ENCODE measurements around the gene ZC4H2. TPM values are rescaled to one million over a fixed set of nuclear protein-coding genes. Genes with fewer than 3 reads are reported as not detected.

Gene ZC4H2
- total and polyA plus RNA-seq, 2 of the 13 experiments (the other 11 are each of a cell fraction or from before 2014, with no cell fraction given): 6.1 to 12.8 TPM

DNA sequence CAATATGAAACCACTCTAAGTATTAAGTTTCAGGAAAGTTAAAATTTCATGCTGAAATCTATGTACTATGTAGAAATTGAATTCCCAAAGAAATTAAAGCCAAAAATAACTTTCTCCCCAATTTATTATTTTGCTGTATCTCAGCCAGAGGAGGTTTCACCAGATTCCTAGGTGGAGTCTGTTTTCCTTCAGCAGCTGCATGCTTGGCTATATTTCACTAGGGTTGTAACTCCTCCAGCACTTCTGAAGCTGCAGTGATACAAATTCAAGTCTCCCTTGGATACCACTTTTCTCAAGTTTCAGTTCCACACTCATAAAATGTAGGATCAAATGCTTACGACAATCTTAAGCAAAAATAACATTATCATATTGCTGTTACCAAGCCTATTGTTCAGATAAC is 41.2 kb upstream of the ZC4H2 start:
- H3K36me3 ChIP-seq (replicated peaks in 1 of 2; ENCODE audit: control insufficient read depth in 1 of 2, insufficient read depth in 2 of 2, low read length in 2 of 2): no peaks in the 10 kb centered on the region
- in situ Hi-C loops (cut with HindIII; ENCODE audit: extremely low pct_ligation_motif_present, low pct_unique_long_range_greater_than_20kb): no loop called here
- WGBS (ENCODE audit: low lambda C conversion rate): 93% methylated on average over 1 of the region's 1 CpG
- H2AFZ ChIP-seq (ENCODE audit: low read length): no peak overlapping the region
- no peak for FAIRE-seq
- peaks cover 13% of the 10 kb centered on the region for H3K4me1 ChIP-seq (ENCODE audit: insufficient read depth, low read length)
- CTCF ChIA-PET (ENCODE audit: low intra/inter-chr PET ratio, low total read pairs): no interaction called here
- H3K9ac ChIP-seq (ENCODE audit: insufficient read depth, low read depth, low read length): no peak overlapping the region
- no peaks in the 10 kb centered on the region for H4K20me1 ChIP-seq (ENCODE audit: insufficient read depth, low read length)
- intact Hi-C loops (cut with micrococcal nuclease; ENCODE audit: unreplicated experiment): no loop called here
- TF ChIP-seq ZNF124 (CRISPR knock-in tag; IDR thresholded peaks at IDR 0.05): no peak
- TF ChIP-seq, protein P1, sequence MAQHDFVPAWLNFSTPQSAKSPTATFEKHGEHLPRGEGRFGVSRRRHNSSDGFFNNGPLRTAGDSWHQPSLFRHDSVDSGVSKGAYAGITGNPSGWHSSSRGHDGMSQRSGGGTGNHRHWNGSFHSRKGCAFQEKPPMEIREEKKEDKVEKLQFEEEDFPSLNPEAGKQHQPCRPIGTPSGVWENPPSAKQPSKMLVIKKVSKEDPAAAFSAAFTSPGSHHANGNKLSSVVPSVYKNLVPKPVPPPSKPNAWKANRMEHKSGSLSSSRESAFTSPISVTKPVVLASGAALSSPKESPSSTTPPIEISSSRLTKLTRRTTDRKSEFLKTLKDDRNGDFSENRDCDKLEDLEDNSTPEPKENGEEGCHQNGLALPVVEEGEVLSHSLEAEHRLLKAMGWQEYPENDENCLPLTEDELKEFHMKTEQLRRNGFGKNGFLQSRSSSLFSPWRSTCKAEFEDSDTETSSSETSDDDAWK (CRISPR knock-in tag; IDR thresholded peaks at IDR 0.05): no peak
- no peak for TF ChIP-seq ZNF577 (CRISPR knock-in tag; IDR thresholded peaks at IDR 0.05; ENCODE audit: borderline replicate concordance, low read depth)
- no peak for TF ChIP-seq ZNF121 (CRISPR knock-in tag; IDR thresholded peaks at IDR 0.05)
- TF ChIP-seq, protein P2, sequence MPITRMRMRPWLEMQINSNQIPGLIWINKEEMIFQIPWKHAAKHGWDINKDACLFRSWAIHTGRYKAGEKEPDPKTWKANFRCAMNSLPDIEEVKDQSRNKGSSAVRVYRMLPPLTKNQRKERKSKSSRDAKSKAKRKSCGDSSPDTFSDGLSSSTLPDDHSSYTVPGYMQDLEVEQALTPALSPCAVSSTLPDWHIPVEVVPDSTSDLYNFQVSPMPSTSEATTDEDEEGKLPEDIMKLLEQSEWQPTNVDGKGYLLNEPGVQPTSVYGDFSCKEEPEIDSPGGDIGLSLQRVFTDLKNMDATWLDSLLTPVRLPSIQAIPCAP (CRISPR knock-in tag; IDR thresholded peaks at IDR 0.05; ENCODE audit: low read depth): no peak
- TF ChIP-seq, protein P3, sequence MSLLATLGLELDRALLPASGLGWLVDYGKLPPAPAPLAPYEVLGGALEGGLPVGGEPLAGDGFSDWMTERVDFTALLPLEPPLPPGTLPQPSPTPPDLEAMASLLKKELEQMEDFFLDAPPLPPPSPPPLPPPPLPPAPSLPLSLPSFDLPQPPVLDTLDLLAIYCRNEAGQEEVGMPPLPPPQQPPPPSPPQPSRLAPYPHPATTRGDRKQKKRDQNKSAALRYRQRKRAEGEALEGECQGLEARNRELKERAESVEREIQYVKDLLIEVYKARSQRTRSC (CRISPR knock-in tag; IDR thresholded peaks at IDR 0.05; ENCODE audit: low read depth): no peak
- no peak for TF ChIP-seq ELF4 (CRISPR knock-in tag; IDR thresholded peaks at IDR 0.05; ENCODE audit: borderline replicate concordance)
- no peak for TF ChIP-seq ZNF780A (CRISPR knock-in tag; IDR thresholded peaks at IDR 0.05)
- TF ChIP-seq, protein P4, sequence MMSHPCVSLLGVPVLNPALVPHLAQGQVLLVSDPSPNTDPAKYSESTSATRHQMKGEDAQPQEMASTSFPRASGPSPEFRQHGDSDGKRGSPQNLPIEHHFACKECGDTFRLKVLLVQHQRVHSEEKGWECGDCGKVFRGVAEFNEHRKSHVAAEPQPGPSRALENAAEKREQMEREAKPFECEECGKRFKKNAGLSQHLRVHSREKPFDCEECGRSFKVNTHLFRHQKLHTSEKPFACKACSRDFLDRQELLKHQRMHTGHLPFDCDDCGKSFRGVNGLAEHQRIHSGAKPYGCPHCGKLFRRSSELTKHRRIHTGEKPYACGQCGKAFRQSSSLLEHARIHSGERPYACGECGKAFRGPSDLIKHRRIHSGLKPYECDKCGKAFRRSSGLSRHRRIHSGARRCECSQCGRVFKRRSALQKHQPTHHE (CRISPR knock-in tag; IDR thresholded peaks at IDR 0.05; ENCODE audit: borderline replicate concordance): no peak
- TF ChIP-seq, protein P5, sequence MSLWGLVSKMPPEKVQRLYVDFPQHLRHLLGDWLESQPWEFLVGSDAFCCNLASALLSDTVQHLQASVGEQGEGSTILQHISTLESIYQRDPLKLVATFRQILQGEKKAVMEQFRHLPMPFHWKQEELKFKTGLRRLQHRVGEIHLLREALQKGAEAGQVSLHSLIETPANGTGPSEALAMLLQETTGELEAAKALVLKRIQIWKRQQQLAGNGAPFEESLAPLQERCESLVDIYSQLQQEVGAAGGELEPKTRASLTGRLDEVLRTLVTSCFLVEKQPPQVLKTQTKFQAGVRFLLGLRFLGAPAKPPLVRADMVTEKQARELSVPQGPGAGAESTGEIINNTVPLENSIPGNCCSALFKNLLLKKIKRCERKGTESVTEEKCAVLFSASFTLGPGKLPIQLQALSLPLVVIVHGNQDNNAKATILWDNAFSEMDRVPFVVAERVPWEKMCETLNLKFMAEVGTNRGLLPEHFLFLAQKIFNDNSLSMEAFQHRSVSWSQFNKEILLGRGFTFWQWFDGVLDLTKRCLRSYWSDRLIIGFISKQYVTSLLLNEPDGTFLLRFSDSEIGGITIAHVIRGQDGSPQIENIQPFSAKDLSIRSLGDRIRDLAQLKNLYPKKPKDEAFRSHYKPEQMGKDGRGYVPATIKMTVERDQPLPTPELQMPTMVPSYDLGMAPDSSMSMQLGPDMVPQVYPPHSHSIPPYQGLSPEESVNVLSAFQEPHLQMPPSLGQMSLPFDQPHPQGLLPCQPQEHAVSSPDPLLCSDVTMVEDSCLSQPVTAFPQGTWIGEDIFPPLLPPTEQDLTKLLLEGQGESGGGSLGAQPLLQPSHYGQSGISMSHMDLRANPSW (CRISPR knock-in tag; IDR thresholded peaks at IDR 0.05; ENCODE audit: borderline replicate concordance): no peak
- TF ChIP-seq, protein P6, sequence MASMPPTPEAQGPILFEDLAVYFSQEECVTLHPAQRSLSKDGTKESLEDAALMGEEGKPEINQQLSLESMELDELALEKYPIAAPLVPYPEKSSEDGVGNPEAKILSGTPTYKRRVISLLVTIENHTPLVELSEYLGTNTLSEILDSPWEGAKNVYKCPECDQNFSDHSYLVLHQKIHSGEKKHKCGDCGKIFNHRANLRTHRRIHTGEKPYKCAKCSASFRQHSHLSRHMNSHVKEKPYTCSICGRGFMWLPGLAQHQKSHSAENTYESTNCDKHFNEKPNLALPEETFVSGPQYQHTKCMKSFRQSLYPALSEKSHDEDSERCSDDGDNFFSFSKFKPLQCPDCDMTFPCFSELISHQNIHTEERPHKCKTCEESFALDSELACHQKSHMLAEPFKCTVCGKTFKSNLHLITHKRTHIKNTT (CRISPR knock-in tag; IDR thresholded peaks at IDR 0.05): no peak
- TF ChIP-seq, protein P7, sequence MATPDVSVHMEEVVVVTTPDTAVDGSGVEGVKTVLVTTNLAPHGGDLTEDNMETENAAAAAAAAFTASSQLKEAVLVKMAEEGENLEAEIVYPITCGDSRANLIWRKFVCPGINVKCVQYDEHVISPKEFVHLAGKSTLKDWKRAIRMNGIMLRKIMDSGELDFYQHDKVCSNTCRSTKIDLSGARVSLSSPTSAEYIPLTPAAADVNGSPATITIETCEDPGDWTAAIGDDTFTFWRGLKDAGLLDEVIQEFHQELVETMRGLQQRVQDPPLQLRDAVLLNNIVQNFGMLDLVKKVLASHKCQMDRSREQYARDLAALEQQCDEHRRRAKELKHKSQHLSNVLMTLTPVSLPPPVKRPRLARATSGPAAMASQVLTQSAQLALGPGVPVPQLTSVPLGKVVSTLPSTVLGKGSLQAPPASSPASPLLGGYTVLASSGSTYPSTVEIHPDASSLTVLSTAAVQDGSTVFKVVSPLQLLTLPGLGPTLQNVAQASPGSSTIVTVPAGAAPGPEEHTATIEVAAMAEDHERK (CRISPR knock-in tag; IDR thresholded peaks at IDR 0.05; ENCODE audit: low read depth): no peak
- TF ChIP-seq TSC22D2 (CRISPR knock-in tag; IDR thresholded peaks at IDR 0.05; ENCODE audit: borderline replicate concordance): no peak
- TF ChIP-seq ZNF720 (CRISPR knock-in tag; IDR thresholded peaks at IDR 0.05): no peak
- no peaks in the 10 kb centered on the region for H3K79me2 ChIP-seq (ENCODE audit: insufficient read depth, low read length)
- H3K27ac ChIP-seq (ENCODE audit: extremely low read length, insufficient read depth, low read length): no peak overlapping the region
- POLR2A ChIA-PET: no interaction called here
- no peaks in the 10 kb centered on the region for H3K9me3 ChIP-seq (ENCODE audit: low read length)
- DNase-seq (ENCODE audit: low spot score): no peak
- H3K4me2 ChIP-seq (ENCODE audit: low read depth, low read length): no peak overlapping the region
- ATAC-seq: no peak
- H3K27me3 ChIP-seq (ENCODE audit: control insufficient read depth in 1 of 2, insufficient read depth in 2 of 2, low read length in 2 of 2): no peaks in the 10 kb centered on the region
- H3K4me3 ChIP-seq (replicated peaks in 1 of 3; ENCODE audit: insufficient read depth in 1 of 3, low read depth in 2 of 3, low read length in 3 of 3): no peak overlapping the region
- no TSS peak for BruUV-seq (replicated peaks)
